GM19467 (cell line): ENCODE measurements around the gene MBD6.
"Not testable (repeated sequence)": the region's sequence is repeated elsewhere in the genome, so short reads cannot be mapped to it uniquely, and the experiment has no call there.

Source experiments
- ATAC-seq: cut with Tn5 transposase; IDR thresholded peaks from one replicate; pipeline ENCODE4 v1.9.1; 2021; ENCODE audit warnings: mild to moderate bottlenecking, moderate library complexity; ENCODE audit not compliant: unreplicated experiment

Gene MBD6

GRCh38 chr12:57546438-57547287, 24.0 kb downstream of the MBD6 start, which contains the start of gene DCTN2:
Gene DCTN2, minus strand, starts transcription at chr12:57547192. Its CDS starts 129 bp downstream, at chr12:57547063.
- ATAC-seq, result peak; percentile 98

GRCh38 chr12:57547288-57548012, 24.8 kb downstream of the MBD6 start:
- no peak for ATAC-seq

GRCh38 chr12:57548013-57548315, 25.3 kb downstream of the MBD6 start:
- ATAC-seq, result no peak

- ATAC-seq, result no peak
Observed at GRCh38 chr12:57548488-57548887, 25.9 kb downstream of the MBD6 start.

DNA sequence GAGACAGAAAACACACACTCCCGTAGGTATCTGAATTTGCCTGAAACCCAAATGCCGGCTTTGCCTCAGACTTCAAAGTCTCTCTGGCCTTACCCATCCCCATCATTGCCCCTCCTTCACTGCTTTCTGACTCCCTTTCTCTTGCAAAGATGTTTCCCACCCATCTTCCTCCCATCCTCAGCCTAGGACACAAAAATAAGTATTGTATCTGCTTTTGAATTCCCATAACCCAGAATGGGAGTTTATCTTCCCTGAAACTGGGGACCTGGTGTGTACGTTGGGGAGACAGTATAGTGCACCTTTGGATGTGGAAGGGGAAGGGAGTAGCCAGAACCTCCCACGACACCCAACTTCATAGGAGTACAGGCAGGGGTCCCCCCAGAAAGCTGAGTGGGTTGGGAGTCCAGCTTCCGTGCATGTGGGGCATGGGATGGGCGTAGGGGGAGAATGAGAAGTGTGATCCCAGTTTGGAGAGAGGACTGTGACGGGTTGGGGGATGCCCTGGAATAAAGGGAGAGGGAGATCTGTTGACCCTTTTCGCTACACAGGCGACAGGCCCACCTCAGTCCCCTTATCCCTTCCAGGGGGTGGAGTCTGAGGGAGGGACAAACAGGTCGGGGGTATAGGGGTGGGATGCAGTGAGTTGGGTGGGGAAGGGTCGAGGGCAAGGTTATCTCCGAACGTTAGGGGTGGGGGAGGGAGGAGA, 26.7 kb downstream of the MBD6 start:
- ATAC-seq, result no peak

- ATAC-seq, result no peak
Observed at GRCh38 chr12:57549909-57550640, 27.5 kb downstream of the MBD6 start, which contains the start of gene KIF5A. Gene KIF5A, plus strand, starts transcription at chr12:57550044. Its CDS starts 228 bp downstream, at chr12:57550272.

- no peak for ATAC-seq
Observed at GRCh38 chr12:57550641-57551549, 28.3 kb downstream of the MBD6 start.

DNA sequence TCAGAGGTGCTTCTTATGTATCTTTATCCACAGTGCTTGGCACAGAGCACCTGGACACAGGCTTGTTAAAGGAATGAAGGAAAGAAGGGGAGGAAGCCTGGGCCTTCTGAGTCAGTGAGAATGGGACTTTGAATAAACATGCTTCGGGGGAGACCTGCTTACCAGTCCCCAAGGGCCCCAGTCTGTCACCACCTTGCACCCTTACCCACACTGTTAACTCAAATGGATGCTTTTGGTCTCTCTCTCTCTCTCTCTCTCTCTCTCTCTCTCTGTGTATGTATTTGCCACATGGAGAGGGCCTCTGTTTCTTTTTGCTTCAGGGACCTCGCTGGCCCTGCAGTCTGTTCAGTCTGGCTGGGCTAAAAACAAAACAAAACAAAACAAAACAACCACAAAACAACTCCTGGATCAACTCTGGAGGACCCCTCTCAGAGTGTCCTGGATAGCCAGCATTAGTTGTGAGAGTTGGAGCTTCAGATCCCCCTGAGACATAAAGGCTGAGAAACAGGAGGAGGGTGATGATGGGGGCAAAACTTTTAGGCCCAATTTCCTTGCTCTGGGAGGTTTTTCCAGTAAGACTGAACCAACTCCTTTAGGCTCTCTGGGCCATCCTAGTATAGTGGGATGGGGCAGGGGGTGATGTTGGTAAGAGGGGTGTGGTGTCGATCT, 29.1 kb downstream of the MBD6 start:
- no peak for ATAC-seq

DNA sequence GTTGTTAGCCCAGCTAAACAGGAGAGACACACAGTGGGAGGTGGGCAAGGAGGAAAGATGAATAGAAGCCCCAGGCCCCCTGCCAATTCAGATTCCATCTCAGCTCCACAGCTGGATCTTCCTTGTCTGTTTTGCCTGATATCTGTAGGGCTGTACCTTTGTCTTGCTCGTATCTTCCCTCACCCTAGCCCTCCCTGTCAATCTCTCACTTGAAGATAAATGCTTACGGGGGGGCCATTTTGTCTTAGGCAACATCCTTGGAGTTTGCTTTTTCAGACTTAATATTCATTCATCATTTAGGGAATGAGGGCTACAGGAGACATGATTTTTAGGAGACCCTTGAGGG, 29.7 kb downstream of the MBD6 start:
- ATAC-seq, result no peak

- no peak for ATAC-seq
Observed at GRCh38 chr12:57552835-57553313, 30.2 kb downstream of the MBD6 start.

DNA sequence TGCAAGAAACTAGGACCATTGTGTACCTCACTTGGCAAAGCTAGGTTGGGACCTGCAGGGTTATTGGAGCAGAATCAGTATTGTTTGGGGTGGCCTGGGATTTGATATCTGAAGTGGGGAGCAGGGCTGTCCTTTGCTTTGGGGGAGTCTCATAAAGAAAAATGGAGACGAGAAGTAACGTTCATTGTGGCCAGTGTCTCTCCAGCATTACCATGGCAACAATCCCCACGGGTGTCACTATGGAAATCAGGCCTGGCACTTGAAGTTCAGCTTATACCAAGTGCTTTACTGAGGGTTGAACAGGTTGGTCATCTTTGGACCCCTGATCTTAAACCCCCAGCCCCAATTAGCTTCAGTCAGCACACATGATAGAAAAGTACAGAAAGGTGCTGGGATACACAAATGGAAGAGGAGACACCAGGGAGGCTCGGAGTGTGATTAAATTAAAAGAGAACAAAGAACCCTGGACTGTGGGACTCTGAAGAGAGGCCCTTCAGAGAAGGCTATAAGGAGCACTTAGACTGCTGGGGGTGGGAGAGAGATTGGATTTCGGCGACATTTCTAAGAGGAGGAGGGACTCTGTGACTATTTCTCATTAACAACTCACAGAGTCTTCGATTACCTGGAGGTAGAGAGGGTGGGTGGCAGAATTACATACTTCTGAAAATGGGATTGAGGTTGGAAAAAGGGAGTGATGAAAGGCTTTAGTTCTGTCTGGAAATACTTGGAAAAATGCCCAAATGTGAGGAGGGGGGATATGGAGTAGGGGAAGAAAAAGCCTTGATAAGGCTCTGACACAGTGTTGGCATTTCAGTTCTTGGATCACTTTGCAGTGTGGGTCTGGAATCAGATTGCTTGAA, 30.9 kb downstream of the MBD6 start:
- no peak for ATAC-seq

DNA sequence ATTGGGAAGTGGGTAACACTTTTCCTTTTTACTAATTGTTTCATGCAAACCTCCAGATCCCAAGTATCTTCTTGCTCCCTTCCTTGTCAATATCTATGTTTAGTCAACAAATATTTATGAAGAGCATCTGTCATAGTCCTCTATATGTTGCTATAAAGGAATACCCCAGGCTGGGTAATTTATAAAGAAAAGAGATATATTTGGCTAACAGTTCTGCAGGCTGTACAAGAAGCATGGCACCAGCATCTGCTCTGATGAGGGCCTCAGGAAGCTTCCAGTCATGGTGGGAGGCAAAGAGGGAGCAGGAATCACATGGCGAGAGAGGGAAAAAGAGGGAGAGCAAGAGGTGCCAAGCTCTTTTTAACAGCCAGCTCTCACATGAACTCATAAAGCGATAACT, 31.8 kb downstream of the MBD6 start:
- ATAC-seq, result no peak

GRCh38 chr12:57554897-57555296, 32.3 kb downstream of the MBD6 start:
- no peak for ATAC-seq

DNA sequence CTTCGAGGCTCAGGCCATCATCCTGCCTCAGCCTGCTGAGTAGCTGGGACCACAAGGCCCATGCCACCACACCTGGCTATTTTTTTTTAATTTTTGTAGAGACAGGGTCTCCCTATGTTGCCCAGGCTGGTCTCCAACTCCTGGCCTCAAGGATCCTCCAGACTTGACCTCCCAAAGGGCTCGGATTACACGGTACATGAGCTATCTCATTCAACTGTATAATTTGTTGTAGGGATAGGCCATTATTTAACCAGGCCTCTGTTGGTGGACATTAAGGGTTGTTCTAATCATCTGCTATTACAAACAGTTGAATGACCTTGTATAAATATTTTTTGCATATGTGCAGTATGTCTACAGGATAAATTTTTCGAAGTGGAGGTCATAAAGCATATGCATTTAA, 36.2 kb downstream of the MBD6 start:
- no peak for ATAC-seq

DNA sequence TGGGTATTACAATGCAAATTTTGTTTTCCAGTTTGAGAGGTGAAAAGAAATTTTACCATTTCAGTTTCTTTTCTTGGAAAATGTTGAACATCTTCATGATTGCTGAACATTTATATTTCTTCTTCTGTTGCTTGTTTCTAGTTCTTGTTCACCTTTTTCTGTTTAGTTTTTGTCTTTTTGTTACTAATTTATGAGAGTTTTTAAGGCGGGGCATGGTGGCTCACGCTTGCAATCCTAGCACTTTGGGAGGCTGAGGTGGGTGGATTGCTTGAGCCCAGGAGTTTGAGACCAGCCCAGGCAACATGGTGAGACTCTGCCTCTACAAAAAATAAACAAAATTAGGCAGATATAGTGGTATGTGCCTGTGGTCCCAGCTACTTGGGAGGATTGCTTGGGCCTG, 37.9 kb downstream of the MBD6 start:
- ATAC-seq, result no peak

DNA sequence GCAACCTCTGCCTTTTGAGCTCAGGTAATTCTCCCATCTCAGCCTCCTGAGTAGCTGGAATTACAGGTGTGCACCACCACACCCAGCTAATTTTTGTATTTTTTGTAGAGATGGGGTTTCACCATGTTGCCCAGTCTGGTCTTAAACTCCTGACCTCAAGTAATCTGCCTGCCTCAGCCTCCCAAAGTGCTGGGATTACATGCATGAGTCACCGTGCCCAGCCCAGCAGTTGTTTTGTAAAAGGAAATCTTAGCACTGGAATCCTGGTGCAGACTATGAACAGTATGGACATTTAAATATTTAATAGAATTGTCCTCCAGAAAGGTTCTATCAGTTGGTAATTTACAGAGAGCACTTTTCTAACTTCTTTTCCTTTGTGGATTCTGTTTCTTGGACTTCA, 38.5 kb downstream of the MBD6 start:
- ATAC-seq, result not testable (repeated sequence)

DNA sequence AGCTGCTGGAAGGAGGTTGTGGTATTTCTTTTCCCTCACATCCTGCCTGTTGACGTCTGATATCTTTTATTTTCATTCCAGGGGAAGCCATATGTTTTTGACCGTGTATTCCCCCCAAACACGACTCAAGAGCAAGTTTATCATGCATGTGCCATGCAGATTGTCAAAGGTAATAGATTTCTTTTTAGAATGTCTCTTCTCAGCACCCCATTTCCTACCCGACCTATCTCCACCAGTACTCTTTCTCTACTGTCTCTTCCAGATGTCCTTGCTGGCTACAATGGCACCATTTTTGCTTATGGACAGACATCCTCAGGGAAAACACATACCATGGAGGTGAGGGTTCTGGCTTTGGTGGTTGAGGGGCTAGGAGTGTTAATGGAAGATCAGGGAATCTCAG, 40.7 kb downstream of the MBD6 start:
- ATAC-seq, result no peak

DNA sequence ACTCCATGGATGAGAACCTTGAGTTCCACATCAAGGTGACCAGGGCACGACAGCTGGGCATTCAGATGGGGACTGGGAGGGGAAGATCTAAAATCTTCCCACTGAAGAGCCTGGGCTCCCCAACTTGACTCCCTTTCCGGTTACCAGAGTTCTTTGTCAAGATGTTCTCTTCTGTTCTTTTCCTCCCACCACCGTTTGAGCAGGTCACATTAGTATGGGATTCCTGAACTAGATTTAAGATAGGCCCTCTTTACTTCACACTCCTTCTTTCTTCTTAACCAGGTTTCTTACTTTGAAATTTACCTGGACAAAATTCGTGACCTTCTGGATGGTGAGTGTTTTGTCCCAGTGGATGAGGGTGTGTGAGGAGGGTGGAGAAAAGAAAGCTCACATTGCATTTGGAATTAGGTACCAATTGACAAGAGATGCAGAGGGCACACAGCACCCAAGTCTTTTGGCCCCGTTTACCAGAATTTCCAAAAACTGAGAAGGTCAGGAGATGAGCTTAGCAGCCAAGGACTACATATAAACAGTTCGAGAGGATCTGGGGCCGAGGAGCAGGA, 41.6 kb downstream of the MBD6 start:
- no peak for ATAC-seq
